ENCODE results near the gene SKOR1.

Gene SKOR1, protein sequence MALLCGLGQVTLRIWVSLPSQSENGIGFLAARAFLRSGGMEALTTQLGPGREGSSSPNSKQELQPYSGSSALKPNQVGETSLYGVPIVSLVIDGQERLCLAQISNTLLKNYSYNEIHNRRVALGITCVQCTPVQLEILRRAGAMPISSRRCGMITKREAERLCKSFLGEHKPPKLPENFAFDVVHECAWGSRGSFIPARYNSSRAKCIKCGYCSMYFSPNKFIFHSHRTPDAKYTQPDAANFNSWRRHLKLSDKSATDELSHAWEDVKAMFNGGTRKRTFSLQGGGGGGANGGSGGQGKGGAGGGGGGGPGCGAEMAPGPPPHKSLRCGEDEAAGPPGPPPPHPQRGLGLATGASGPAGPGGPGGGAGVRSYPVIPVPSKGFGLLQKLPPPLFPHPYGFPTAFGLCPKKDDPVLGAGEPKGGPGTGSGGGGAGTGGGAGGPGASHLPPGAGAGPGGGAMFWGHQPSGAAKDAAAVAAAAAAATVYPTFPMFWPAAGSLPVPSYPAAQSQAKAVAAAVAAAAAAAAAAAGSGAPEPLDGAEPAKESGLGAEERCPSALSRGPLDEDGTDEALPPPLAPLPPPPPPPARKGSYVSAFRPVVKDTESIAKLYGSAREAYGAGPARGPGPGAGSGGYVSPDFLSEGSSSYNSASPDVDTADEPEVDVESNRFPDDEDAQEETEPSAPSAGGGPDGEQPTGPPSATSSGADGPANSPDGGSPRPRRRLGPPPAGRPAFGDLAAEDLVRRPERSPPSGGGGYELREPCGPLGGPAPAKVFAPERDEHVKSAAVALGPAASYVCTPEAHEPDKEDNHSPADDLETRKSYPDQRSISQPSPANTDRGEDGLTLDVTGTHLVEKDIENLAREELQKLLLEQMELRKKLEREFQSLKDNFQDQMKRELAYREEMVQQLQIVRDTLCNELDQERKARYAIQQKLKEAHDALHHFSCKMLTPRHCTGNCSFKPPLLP

DNA sequence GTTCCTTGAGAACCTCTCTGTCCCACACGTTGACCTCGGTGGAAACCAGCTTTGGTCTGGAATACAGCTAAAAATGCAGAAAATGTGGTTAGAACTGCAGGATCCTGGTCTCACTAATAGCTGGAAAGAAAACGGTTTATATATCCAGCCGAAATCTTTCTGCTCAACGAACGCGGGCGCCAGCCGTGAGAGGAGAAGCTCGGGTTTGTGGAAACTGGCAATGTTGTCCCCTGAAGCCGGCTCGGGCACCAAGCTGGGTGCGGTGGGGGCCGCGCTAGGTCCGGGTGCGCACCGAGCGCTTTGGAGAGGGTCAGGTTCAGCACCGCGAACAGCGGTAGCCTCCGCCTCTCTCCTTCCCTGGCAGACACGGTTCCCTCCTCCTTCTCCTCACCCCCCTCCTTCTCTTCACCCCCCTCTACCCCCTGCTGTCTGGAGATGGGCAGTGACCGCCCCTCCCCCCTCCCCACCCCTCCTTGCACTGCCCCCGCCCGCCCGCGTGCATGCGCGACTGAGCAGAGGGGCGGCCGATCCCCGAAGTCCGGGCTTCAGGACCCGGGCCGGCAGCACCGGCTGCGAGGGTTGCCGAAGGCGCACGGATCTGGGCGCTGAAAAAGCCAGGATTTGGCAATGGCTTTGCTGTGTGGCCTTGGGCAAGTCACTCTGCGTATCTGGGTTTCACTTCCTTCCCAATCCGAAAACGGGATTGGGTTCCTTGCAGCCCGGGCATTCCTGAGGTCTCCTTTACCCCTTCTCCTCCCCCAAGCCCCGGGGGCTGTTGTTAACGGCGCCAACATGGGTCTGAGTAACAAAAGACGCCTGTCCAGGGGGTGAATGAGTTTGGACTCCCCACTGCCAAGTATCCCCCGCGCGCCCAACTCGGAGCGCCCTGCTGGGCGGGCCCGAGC, at the start of gene SKOR1:
Gene SKOR1, plus strand, starts transcription at position 534 of the 905 bp plus-strand sequence. Its CDS starts 94 bp downstream, at position 628.
- DNase-seq = no peak

DNA sequence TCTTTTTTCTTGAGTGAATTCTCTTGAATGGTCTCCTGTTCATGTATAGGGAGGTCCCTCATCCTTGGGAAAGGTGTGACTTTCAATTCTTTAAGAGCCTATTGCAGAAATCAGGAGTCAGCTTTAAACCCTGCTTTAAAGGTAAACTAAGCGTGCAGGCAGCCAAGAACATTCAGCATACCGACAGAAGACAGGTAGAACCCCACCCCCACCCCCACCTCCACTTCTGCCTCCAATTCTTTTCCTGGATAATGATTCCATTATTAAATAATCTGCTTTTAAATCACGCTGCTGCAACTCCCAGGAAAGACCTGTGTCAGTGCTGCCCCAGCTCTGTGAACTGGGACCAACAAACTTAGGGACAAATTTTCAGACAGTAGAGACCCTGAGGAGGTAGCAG, 49.3 kb upstream of the SKOR1 start:
- DNase-seq = no peak

DNA sequence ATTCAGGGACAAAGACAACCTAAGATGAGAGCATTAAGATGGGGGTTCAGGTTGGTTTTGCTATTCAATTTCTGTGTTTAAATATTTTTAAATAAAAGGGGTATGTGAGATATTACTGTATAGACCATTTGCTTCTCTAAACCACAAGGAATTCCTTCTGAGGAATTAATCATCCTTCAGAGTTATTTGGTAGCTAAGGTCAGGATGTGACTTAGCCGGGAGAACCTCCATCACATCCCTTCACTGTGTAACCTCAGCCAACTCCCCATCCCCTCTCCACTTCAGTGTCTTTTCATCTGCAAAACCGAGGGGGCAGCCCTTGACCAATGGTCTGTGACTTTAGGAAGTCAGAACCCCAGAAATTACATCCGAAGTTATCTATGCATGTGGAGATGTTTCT, 48.7 kb upstream of the SKOR1 start:
- no peak for DNase-seq

DNA sequence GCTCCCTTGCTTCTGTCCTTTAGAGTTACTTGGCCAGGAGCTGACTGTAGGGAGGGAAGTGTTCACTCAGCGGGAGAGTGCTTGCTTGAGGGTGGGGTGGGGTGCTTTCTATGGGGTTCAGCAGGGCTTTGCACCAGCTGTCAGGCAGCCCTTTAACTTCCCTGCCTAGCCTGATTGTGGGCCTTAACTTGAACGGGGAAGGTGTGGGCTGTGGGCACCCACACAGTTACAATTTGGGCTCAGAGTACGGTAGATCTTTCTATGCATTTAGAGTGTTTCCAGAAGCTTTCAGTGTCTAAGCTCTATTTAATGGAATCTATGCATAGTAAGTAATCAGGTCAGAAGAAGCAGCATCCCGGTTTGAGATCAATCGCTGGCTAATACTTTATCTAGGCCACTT, 48.2 kb upstream of the SKOR1 start:
- no peak for DNase-seq

DNA sequence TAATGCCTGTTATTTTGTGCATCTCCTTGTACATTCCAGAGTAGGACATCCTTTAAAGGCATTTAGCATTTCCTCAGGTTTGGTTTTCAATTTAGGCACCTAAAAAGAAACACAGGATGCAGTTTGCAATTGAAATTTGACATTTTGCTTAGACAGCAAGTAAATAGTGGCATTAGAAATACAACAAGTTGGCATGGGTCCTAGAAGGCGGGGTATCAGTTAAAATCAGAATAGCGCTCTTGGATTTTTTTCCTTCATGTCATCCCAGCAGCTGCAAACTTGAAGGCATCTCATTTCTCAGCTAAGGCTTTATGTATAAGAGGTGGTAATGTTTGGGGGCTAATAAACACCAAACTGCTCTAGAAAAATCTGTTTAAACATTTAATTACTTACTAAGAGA, 47.5 kb upstream of the SKOR1 start:
- DNase-seq = no peak

DNA sequence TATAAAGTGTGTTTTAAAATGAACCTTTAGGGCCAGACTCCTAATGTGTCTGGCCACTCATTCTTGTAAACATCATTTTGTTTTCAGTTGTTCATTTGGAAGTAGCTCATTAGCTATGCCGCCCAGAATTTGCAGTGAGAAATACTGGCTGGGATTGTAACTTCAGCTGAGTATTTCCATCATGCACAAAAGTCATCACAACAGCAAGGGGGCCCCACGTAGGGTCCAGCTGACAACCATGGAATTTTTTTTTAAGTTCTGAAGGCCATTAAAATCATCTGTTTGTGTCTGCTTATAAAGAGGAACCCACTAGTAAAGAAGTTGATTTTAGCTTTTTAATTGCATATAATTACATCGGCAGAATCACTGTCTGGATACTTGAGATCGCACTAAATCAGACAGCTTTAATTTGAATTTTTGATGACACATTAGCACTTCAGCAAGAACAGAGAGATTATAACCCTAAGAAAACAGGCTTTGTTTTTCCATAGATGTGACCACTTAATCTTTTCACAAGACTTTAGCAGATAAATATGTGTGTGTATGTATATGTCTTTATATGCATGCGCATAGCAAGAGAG, 46.3 kb upstream of the SKOR1 start:
- DNase-seq = no peak

DNA sequence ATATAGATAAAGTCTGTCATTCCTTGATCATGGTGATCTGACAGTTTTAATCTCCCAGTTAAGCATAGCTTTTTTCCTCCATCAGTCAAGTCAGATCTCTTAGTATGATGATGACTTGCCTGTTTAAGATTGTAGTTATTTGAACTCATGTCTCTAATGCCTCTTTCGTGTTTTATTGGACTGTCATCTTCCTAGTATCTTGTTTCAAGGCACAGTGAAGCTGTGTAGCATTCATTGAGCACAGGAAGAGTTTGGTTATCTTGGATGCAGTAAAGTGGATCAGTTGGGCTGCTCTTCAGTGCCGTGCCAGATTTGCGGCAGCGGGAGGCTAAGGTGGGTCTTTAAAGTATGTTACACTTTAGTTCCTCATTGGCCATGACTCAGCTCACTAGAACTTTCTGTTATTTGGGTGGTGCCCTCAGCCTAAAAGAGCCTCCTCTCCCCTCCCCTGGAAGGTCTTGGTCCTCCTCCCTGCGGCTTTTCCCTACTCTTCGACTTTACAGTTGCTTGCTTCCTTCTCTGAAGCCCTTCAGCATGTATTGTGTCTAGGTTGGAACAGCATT, 45.7 kb upstream of the SKOR1 start:
- no peak for DNase-seq

DNA sequence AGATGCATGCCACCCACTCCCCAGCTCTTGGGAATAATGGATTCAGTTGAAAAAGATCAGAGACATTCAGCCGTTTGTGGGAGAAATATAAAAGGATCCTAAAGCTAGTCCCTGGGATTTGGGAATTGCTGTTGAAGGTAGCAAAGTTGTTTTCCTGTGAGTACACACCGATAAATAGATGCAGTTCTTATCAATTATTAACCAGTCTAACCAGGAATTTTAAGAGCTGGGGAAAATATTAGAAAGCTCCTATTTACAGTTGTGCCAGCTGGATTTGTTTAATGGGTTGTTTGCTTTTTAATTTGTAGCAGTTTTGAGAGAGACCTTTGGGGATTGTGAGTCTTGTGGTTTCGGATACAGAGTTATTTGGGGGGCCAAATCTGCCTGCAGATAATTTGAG, 44.2 kb upstream of the SKOR1 start:
- no peak for DNase-seq

DNA sequence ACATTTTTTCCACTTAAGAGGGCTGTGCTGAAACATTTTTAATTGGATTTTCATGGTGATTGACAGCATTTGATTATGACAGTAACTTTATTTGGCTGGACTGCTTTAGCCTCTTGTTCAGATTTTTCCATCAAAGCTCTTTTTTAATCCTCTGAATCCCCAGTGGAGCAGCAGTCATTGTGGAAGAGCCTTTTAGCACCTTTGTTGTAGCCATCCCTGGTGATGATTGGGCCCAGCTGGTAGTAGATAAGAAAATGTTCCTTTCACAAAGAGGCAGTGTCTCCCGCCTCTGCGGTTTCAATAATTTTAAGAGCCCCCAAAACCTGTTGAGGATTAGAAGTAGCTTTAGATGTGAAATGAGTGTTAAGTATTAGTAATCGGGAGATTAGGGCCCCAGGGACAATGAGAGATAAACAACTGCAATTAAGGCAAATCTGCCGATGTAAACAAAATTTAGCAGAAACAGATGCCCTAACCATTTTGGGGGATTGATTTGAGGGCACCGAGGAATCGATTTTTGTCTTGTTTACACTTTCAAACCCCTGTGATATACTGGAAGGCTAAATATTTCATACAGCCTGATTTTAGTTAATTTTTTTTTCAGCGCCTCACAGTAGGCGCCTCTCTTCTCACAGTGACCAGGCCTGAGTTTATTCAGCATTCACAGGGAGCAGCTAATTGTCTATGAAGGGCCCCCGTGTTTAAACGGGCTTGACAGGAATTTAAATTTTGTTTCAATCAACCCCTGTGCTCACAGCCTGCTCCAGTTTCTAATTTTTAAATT, 43.2 kb upstream of the SKOR1 start:
- DNase-seq = no peak

DNA sequence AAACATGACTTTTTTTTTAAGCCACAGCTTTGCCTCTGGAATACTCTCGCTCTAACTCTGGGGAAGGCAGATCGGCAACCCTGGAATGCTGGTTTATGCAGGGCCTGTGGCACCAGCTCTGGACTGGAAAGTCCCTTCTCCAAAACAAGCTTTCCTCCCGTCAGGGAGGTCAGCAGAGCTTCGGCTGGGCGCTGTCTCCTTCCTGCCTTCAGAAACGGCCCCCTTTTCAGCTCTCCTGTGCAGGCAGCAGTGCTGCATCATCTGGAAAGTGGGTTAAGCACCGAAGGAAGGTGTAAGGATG, 42.7 kb upstream of the SKOR1 start:
- no peak for DNase-seq

DNA sequence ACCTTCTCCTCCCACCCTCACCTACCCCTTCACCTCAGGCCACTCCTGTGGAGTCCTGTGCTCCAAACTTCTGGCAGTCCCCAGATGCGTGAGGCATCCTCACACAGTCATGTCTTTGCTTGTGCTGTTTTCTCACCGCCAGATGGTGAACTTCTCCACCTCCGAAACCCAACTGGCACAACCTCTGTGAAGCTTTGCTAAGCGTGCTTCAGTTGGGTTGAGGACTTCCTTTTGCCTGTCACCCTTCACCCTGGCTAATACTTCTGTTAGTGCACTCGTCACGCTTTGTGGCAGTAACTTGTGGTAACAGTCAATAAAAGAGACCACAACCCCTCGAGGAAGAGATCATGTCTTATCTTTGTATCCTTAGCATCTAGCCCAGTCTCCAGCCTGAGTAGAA, 42.0 kb upstream of the SKOR1 start:
- DNase-seq = peak; percentile 17

DNA sequence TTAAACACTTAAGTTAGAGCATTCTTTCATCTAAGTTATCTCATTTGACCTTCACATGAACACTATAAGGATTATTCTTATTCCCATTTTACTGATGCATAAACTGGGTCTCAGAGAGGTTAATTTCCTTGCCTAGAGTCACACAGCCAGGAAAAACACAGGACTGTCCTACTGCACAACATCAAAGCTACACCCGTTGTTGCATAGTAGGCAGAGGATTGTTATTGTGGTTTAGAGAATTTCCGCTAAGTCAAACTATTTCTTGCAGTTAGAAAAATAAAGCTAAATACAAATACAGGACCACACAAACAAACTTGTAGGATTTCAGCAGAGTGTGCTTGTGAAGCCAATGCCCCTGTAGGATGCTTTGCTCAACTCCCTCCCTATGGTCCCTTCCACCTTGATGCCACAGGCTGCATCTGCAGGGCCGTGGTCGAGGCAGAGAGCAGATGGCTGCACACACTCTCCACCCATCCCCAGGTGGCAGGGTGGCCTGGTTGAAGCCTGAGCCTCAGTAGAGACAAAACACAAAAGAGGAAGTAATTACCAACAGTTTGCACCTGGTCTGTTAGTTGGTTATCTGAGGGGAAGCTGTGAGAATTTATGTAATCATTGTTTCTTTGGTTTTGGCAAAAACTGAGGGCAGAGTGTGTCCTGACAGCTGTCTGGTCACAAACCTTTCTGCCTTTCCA, 41.1 kb upstream of the SKOR1 start:
- no peak for DNase-seq

DNA sequence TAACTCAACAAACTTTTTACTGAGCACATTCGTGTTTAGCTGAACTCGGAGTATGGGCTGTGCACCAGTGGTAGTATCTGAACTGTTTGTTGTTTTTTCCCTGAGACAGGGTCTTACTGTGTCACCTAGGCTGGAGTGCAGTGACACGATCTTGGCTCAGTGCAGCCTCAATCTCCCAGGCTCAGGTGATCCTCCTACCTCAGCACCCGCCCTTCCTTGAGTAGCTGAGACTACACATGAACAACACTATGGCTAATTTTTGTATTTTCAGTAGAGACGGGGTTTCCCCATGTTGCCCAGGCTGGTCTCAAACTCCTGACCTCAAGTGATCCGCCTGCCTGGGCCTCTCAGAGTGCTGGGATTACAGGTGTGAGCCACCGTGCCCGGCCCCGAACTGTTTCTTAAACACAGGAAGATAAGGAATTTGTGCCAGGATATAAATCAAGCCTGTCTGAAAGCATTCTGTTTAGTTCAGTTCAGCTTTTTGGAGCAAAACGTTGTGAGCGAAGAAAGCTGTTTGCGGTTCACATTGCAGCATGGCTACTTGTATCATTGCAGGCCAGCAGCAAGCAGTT, 40.4 kb upstream of the SKOR1 start:
- no peak for DNase-seq

DNA sequence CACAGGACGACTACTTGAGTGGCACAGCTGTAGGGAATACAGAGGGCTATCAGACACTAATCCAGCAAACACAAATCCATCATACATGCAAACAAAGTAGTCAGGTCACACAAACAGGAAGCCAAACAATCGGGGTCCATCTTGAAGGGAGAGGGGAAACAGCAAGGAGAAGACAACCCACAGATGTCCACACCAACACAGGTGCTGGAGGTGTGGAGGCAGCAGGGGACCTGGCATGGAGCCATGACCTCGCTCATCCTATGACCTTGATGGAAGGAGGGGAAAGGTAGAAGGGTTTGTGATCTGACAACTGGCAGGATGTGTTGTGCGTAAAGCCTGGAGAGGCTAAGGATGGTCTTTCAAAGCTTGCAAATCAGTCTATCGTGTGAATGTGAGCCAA, 39.9 kb upstream of the SKOR1 start:
- no peak for DNase-seq

DNA sequence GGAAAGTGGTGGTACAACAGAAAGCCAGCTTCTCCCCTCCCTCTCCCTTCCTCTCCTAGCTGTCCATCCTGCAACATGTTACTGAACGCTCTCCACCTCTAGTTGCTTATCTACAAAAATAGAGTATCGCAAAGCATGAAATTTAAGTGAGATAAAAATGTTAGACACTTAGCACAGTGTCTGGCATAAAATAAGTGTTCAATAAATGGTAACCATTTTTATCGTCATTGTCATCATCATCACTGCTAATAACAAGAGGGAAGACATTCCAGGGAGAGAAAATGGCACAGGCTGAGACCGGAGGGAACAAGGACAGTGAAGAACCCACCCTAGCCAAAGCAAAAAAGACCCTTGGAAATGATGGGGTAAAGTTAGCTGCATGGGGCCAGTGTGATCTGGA, 38.7 kb upstream of the SKOR1 start:
- no peak for DNase-seq

DNA sequence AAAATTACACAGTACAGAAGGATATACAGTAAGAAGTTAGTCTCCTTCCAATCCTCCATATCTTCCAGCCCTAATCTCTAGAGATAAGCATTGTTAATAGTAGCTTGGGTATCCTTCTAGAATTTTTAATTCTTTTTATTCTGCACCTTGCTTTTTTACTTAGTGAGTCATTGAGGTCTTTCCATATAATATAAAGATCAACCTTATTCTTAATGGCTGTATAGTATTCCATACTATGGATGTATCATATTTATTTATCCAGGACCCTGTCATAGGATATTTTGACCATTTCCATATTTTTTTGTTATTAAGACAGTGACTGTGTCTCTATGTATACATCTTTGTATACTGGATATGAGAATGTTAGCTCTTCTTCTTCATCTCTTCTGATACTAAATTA, 36.3 kb upstream of the SKOR1 start:
- DNase-seq = no peak

DNA sequence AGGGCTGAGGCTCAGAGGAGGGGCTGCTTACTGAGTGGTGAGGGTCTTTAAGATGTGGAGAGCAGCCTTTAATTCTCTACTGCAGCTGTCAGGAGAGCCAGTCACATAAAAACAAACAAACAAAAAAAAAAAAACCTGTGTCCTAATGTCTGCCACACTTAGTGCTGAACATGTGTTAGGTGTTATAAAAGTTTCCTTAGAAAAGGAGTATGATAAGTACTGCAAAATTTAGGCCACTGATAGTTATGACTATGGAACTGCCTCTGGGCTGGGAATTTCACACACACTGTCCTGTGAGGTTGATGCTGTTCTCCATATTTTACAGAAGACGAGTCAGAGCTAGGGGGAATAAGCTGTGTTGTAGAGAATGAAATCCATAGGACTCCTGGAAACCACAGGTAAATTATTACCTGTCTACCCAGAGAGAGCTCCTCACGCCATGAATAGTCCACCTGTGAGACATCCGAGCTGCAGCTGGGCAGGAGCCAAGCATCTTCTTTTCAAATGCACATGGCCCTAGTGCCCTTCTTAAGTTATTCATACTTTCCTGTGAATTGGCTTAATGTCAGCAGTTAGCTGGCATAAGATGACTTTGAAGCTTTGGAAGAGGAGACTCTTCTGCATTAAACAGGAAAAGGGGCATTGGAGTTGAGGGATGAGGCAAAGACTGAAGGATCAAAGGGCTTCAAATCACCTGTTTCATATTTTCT, 34.5 kb upstream of the SKOR1 start:
- DNase-seq = no peak

DNA sequence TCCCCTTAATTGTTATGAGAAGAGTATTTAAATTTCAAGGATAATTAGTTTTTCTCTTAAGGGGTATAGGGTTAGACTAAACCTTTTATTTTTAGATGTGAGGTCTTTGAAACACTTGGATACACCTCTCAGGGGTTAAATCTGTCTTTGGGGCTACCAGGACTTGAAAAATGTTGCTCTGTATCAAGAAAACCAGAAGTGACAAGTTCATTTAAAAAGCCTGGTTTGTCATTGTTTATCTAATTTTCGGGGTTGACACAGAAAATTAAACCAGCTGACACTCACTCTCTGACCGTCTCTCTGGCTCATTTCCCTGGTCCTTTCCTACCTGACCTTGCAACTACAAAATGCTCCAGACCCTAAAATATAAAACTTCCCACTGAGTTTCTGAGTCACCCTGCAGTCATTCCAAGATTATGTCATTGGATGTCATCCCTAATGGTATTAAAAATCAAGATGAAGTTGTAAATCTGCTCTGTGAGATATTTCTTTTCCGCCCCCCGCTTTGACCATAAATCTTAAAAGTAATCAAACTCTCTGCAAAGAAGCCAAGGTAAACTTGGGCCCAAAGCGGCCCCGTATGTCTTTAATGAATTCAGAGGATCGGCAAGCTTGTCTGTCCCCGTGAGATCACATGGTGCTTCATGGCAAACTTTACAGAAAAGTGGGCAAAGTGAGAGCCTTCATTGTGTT, 32.9 kb upstream of the SKOR1 start:
- no peak for DNase-seq

Measured in activated T-cell treated with anti-CD3 and anti-CD28 coated beads for 4 hours (primary cell).